K562 (cell line): Measurements from ENCODE around the gene SCPEP1. TPM values are rescaled to one million over a fixed set of nuclear protein-coding genes. Genes with fewer than 3 reads are reported as not detected.

ENCODE experiments used
- ARID4B ChIP-seq: sonication (generic); formaldehyde crosslinking; IDR thresholded peaks from 2 replicates; pipeline ENCODE4 v1.8.0; 2022; ENCODE audit warnings: mild to moderate bottlenecking, missing genetic modification reagents
- ATF3 ChIP-seq, 2 experiments: fragments of 450-650 bp in 1 of 2; sonication (generic) in 1 of 2; formaldehyde crosslinking in 1 of 2; IDR thresholded peaks in 1 of 2; conservative IDR thresholded peaks in 1 of 2; 2 replicates each; pipeline versions ENCODE4 v1.6.1 to v1.8.1; 2016 to 2023; ENCODE audit warnings: mild to moderate bottlenecking in 2 of 2, moderate library complexity in 2 of 2, inconsistent platforms in 1 of 2, missing genetic modification reagents in 1 of 2
- CBFA2T3 ChIP-seq: fragments of 450-650 bp; IDR thresholded peaks from 2 replicates; pipeline ENCODE4 v1.6.1; 2017
- CGGBP1 ChIP-seq: fragments of 250-450 bp; sonication (Bioruptor Pico); IDR thresholded peaks from 2 replicates; pipeline ENCODE4 v1.9.0; 2021; ENCODE audit warnings: mild to moderate bottlenecking
- CREB3 ChIP-seq: fragments of 450-650 bp; conservative IDR thresholded peaks from 2 replicates; pipeline ENCODE4 v1.6.1; 2016; ENCODE audit warnings: missing genetic modification characterization, low read depth, mild to moderate bottlenecking, missing compliant biosample characterization, moderate library complexity
- ETV6 ChIP-seq, 3 experiments: fragments of 150-350 bp in 1 of 3; sonication (generic) in 1 of 3; formaldehyde crosslinking in 1 of 3; IDR thresholded peaks; 2 replicates each; pipeline versions ENCODE4 v1.6.1 to v1.8.0; 2014 to 2022; ENCODE audit warnings: borderline replicate concordance in 2 of 3, low read depth in 2 of 3, antibody characterized with exemption in 1 of 3, low read length in 1 of 3, mild to moderate bottlenecking in 1 of 3, missing genetic modification reagents in 1 of 3
- MTA1 ChIP-seq: fragments of 450-650 bp; IDR thresholded peaks from 2 replicates; pipeline ENCODE4 v1.6.1; 2017; ENCODE audit warnings: borderline replicate concordance
- MTA2 ChIP-seq: fragments of 450-650 bp; IDR thresholded peaks from 2 replicates; pipeline ENCODE4 v1.6.1; 2016; ENCODE audit warnings: low read depth
- NCOA1 ChIP-seq: fragments of 450-650 bp; IDR thresholded peaks from 2 replicates; pipeline ENCODE4 v1.6.1; 2016; ENCODE audit warnings: low read depth
- NFE2 ChIP-seq: IDR thresholded peaks from 2 replicates; pipeline ENCODE4 v1.6.1; 2014; ENCODE audit warnings: antibody characterized with exemption, low read depth
- PML ChIP-seq: IDR thresholded peaks from 2 replicates; pipeline ENCODE4 v1.6.1; 2012; ENCODE audit warnings: low read length, inconsistent platforms
- RB1 ChIP-seq: fragments of 450-650 bp; IDR thresholded peaks from 2 replicates; pipeline ENCODE4 v1.6.1; 2017; ENCODE audit warnings: low read depth, mild to moderate bottlenecking
- RNF2 ChIP-seq: sonication (generic); IDR thresholded peaks from 2 replicates; pipeline ENCODE4 v1.6.1; 2016
- USF1 ChIP-seq: sonication (generic); formaldehyde crosslinking; IDR thresholded peaks from 2 replicates; pipeline ENCODE4 v1.9.0; 2022; ENCODE audit warnings: mild to moderate bottlenecking, missing genetic modification reagents
- ZBTB7A ChIP-seq: IDR thresholded peaks from 2 replicates; pipeline ENCODE4 v1.6.1; 2011; ENCODE audit warnings: low read depth, mild to moderate bottlenecking, low read length, moderate library complexity, borderline replicate concordance; ENCODE audit not compliant: control insufficient read depth
- ZNF584 ChIP-seq: fragments of 200-800 bp; sonication (Bioruptor generic); IDR thresholded peaks from 2 replicates; pipeline ENCODE4 v1.6.1; 2016; ENCODE audit warnings: low read depth, mild to moderate bottlenecking, missing genetic modification characterization, missing compliant biosample characterization
- ZNF764 ChIP-seq: fragments of 250-450 bp; sonication (Bioruptor Pico); IDR thresholded peaks from 2 replicates; pipeline ENCODE4 v1.4.0; 2020; ENCODE audit warnings: low read depth, mild to moderate bottlenecking, moderate library complexity
- ZNF766 ChIP-seq: fragments of 200-800 bp; sonication (Bioruptor generic); conservative IDR thresholded peaks from 2 replicates; pipeline ENCODE4 v1.6.1; 2016; ENCODE audit warnings: missing genetic modification characterization, missing compliant biosample characterization
- polyA plus RNA-seq, 8 experiments: library from polyadenylated mRNA; depleted of rRNA in 4 of 8; stranded (reverse) in 5 of 8; unstranded in 3 of 8; fragments of >200 nt; fragmentation: Nextera tagmentation in 2 of 8; fragmentation: Illumina TruSeq in 1 of 8; extraction: Ambion mirVana in 2 of 8; extraction: Trizol in 1 of 8; gene quantifications; 2 replicates each; pipeline versions ENCODE4 v1.2.1 to v1.2.3, GENCODE V29; 2011 to 2014; ENCODE audit warnings: inconsistent platforms in 1 of 8, missing spikeins in 1 of 8
- total RNA-seq, 7 experiments: library from RNA; depleted of rRNA in 6 of 7; stranded (reverse); fragments of >200 nt in 6 of 7; fragmentation: Illumina TruSeq in 2 of 7; extraction: Trizol in 2 of 7; gene quantifications; 2 replicates each; pipeline versions ENCODE4 v1.2.1 to v1.2.3, GENCODE V29; 2011 to 2021; ENCODE audit warnings: low replicate concordance in 1 of 7

The SCPEP1 gene
- total and polyA plus RNA-seq, 9 of the 15 experiments (the other 6 are each of a cell fraction or from before 2014, with no cell fraction given) = 5.1 to 14.8 (median 7.2) TPM

- TF ChIP-seq NFE2 = 0 out of 2 replicates have a peak, but pooled peaks have one; percentile 4
- TF ChIP-seq ATF3 (IDR thresholded peaks at IDR 0.05) = no peak
- no peak for TF ChIP-seq ATF3 (CRISPR knock-in tag; conservative IDR thresholded peaks at IDR 0.05)
- TF ChIP-seq MTA2 = peak; percentile 84
- TF ChIP-seq ZBTB7A = no peak
- TF ChIP-seq NCOA1 = peak; percentile 90
- TF ChIP-seq RNF2 = peak; percentile 95
- TF ChIP-seq MTA1 = peak; percentile 90
- TF ChIP-seq ETV6 (IDR thresholded peaks at IDR 0.05; ENCODE audit: borderline replicate concordance in 1 of 2, low read depth in 2 of 2, low read length in 1 of 2) = peak; percentile 57 to 73; a peak in 2 of 4 replicates
- no peak for TF ChIP-seq ETV6 (CRISPR knock-in tag; IDR thresholded peaks at IDR 0.05; ENCODE audit: borderline replicate concordance)
- 0 out of 2 replicates have a peak, but pooled peaks have one; percentile 57 for TF ChIP-seq CREB3 (tag)
- TF ChIP-seq PML = 0 out of 2 replicates have a peak, but pooled peaks have one; percentile 23
- TF ChIP-seq USF1 (CRISPR knock-in tag) = no peak
- TF ChIP-seq ZNF766 (CRISPR knock-in tag) = peak; percentile 60; the same call in 1 of the 2 replicates
- peak; percentile 94 for TF ChIP-seq CBFA2T3
- TF ChIP-seq ZNF764 = no peak
- TF ChIP-seq ZNF584 (CRISPR knock-in tag) = no peak; the same call in 1 of the 2 replicates
- TF ChIP-seq ARID4B (CRISPR knock-in tag) = no peak
- TF ChIP-seq CGGBP1 (CRISPR knock-in tag) = no peak
- TF ChIP-seq RB1 = no peak
Measured at GRCh38 chr17:56985371-56986162, 7.6 kb downstream of the SCPEP1 start (continued).
